GM23248 (cell line): Measurements from ENCODE around the gene HSD17B2.

ENCODE experiments used
- EZH2 ChIP-seq: fragments of 200-600 bp; sonication (generic); IDR thresholded peaks from 2 replicates; pipeline ENCODE4 v1.6.1; 2018; ENCODE audit warnings: antibody characterized with exemption, mild to moderate bottlenecking; ENCODE audit not compliant: insufficient read depth, poor library complexity, severe bottlenecking
- EZH2phosphoT487 ChIP-seq: fragments of 200-600 bp; sonication (generic); IDR thresholded peaks from 2 replicates; pipeline ENCODE4 v1.6.1; 2018; ENCODE audit warnings: antibody characterized with exemption, moderate library complexity, mild to moderate bottlenecking, low read depth; ENCODE audit not compliant: insufficient read depth

DNA sequence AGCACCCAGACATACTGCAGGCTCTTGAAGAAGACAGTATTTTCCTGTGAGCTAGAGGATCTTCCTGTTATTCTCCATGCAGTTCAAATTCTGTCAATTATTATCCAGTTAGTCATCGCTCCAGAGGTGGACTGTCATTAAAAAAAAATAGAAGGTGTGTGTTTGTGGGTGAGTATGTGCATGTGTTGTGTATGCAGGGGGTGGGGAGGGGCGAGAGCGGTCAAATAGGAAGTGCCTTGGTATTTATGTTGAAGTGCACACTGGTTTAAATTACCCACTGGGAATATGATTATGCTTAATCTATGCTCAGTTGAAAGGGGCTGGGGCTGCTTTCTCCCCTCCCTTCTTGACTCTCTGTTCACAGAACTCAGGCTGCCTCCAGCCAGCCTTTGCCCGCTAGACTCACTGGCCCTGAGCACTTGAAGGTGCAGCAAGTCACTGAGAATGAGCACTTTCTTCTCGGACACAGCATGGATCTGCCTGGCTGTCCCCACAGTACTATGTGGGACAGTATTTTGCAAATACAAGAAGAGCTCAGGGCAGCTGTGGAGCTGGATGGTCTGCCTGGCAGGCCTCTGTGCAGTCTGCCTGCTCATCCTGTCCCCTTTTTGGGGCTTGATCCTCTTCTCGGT lies at the start of gene HSD17B2:
- no peak for TF ChIP-seq EZH2
- TF ChIP-seq EZH2phosphoT487: no peak
